Hepatocyte (in vitro differentiated cells): ENCODE measurements around the gene AHCYL2. TPM values are rescaled to one million over a fixed set of nuclear protein-coding genes. Genes with fewer than 3 reads are reported as not detected.
A peak's percentile ranks its signal among the peaks of the same experiment; 100 is the strongest.

Experiments
- DNase-seq: peaks from one replicate; pipeline ENCODE4 v3.0.0-alpha.2; 2016; ENCODE audit warnings: low spot score
- H2AFZ ChIP-seq: fragments of 200-600 bp; sonication (generic); 2 replicates; pipeline ENCODE4 v1.6.0; 2016; ENCODE audit warnings: antibody characterized with exemption, mild to moderate bottlenecking
- H3K27ac ChIP-seq: fragments of 200-600 bp; sonication (generic); 2 replicates; pipeline ENCODE4 v1.5.1; 2016; ENCODE audit warnings: mild to moderate bottlenecking
- H3K27me3 ChIP-seq: fragments of 200-600 bp; sonication (generic); 2 replicates; pipeline ENCODE4 v1.6.1; 2016
- H3K36me3 ChIP-seq: fragments of 200-600 bp; sonication (generic); replicated peaks from 2 replicates; pipeline ENCODE4 v1.5.1; 2016; ENCODE audit warnings: low read depth; ENCODE audit not compliant: insufficient read depth
- H3K4me1 ChIP-seq: fragments of 200-600 bp; sonication (generic); 2 replicates; pipeline ENCODE4 v1.5.1; 2016; ENCODE audit warnings: mild to moderate bottlenecking, moderate library complexity; ENCODE audit not compliant: insufficient read depth
- H3K4me2 ChIP-seq: fragments of 200-600 bp; sonication (generic); 2 replicates; pipeline ENCODE4 v1.6.0; 2016
- H3K4me3 ChIP-seq: fragments of 200-600 bp; sonication (generic); 2 replicates; pipeline ENCODE4 v1.5.1; 2016; ENCODE audit warnings: mild to moderate bottlenecking
- H3K79me2 ChIP-seq: fragments of 200-600 bp; sonication (generic); 2 replicates; pipeline ENCODE4 v1.6.0; 2017; ENCODE audit warnings: mild to moderate bottlenecking
- H3K9me2 ChIP-seq: fragments of 200-600 bp; sonication (generic); replicated peaks from 2 replicates; pipeline ENCODE4 v1.6.0; 2017; ENCODE audit warnings: mild to moderate bottlenecking; ENCODE audit not compliant: insufficient read depth
- H3K9me3 ChIP-seq: fragments of 200-600 bp; sonication (generic); 2 replicates; pipeline ENCODE4 v1.5.1; 2016; ENCODE audit warnings: low read depth, mild to moderate bottlenecking
- H4K20me1 ChIP-seq: fragments of 200-600 bp; sonication (generic); 2 replicates; pipeline ENCODE4 v1.6.0; 2016; ENCODE audit warnings: mild to moderate bottlenecking; ENCODE audit not compliant: insufficient read depth, poor library complexity, severe bottlenecking
- CTCF ChIP-seq: fragments of 200-600 bp; sonication (generic); IDR thresholded peaks from 2 replicates; pipeline ENCODE4 v1.5.1; 2016; ENCODE audit warnings: antibody characterized with exemption, mild to moderate bottlenecking; ENCODE audit not compliant: poor library complexity
- EZH2 ChIP-seq: fragments of 200-600 bp; sonication (generic); IDR thresholded peaks from 2 replicates; pipeline ENCODE4 v1.6.1; 2016; ENCODE audit warnings: antibody characterized with exemption, mild to moderate bottlenecking, borderline replicate concordance
- EZH2phosphoT487 ChIP-seq: fragments of 200-600 bp; sonication (generic); IDR thresholded peaks from one replicate; pipeline ENCODE4 v1.6.1; 2018; ENCODE audit warnings: antibody characterized with exemption, mild to moderate bottlenecking, low read depth, moderate library complexity; ENCODE audit not compliant: unreplicated experiment, severe bottlenecking
- WGBS: methylation state at CpG from one replicate; pipeline ENCODE4 v1.1.6; 2016; ENCODE audit warnings: low lambda C conversion rate; ENCODE audit errors: missing lambda C conversion rate; 5-methylcytosine and 5-hydroxymethylcytosine counted together
- polyA plus RNA-seq: library from polyadenylated mRNA; unstranded; fragments of >200 nt; fragmentation: Nextera tagmentation; extraction: Ambion mirVana; gene quantifications from 2 replicates; pipeline ENCODE4 v1.2.1, GENCODE V29; 2016
- total RNA-seq: library from RNA; depleted of rRNA; stranded (reverse); fragments of >200 nt; gene quantifications from 2 replicates; pipeline ENCODE4 v1.2.3, GENCODE V29; 2014

The AHCYL2 gene
- total and polyA plus RNA-seq, 2 experiments from 2014 or later, result 13.7 to 20.0 TPM

- Histone ChIP-seq H3K9me2 (no peaks in the 10 kb centered on the region), H3K27ac (no peak overlapping the region), H3K4me2 (no peak overlapping the region), H2AFZ (no peak overlapping the region), H3K27me3 (no peaks in the 10 kb centered on the region), H3K79me2 (no peaks in the 10 kb centered on the region), H4K20me1 (no peaks in the 10 kb centered on the region), H3K36me3 (no peaks in the 10 kb centered on the region), H3K4me1 (no peaks in the 10 kb centered on the region), H3K9me3 (no peaks in the 10 kb centered on the region), H3K4me3 (no peak overlapping the region)
- 79% methylated on average over 3 of the region's 3 CpGs for WGBS
- DNase-seq, result no peak
- no peak for TF ChIP-seq EZH2
Observed at GRCh38 chr7:129466796-129467195, 242.0 kb downstream of the AHCYL2 start.

- H3K4me1 ChIP-seq, result no peaks in the 10 kb centered on the region
- no peaks in the 10 kb centered on the region for H3K9me2 ChIP-seq
- no peaks in the 10 kb centered on the region for H3K79me2 ChIP-seq
- WGBS, result 88% methylated on average over 1 of the region's 1 CpG
- peak; percentile 11 for DNase-seq
- H3K27ac ChIP-seq, result no peak overlapping the region
- no peaks in the 10 kb centered on the region for H3K27me3 ChIP-seq
- H3K4me2 ChIP-seq, result no peak overlapping the region
- no peaks in the 10 kb centered on the region for H3K9me3 ChIP-seq
- H3K4me3 ChIP-seq, result no peak overlapping the region
- no peaks in the 10 kb centered on the region for H4K20me1 ChIP-seq
- no peaks in the 10 kb centered on the region for H3K36me3 ChIP-seq
- TF ChIP-seq CTCF (no peak), EZH2phosphoT487 (no peak), EZH2 (no peak)
- no peak overlapping the region for H2AFZ ChIP-seq
Observed at GRCh38 chr7:129468087-129468486, 243.3 kb downstream of the AHCYL2 start.

GRCh38 chr7:129468547-129468946 is 243.7 kb downstream of the AHCYL2 start:
- no peaks in the 10 kb centered on the region for H3K36me3 ChIP-seq
- H3K27me3 ChIP-seq, result no peaks in the 10 kb centered on the region
- H3K4me1 ChIP-seq, result no peaks in the 10 kb centered on the region
- H2AFZ ChIP-seq, result no peak overlapping the region
- H3K9me3 ChIP-seq, result no peaks in the 10 kb centered on the region
- no peaks in the 10 kb centered on the region for H4K20me1 ChIP-seq
- DNase-seq, result no peak
- H3K79me2 ChIP-seq, result no peaks in the 10 kb centered on the region
- H3K4me3 ChIP-seq, result no peak overlapping the region
- H3K4me2 ChIP-seq, result no peak overlapping the region
- H3K9me2 ChIP-seq, result no peaks in the 10 kb centered on the region
- H3K27ac ChIP-seq, result no peak overlapping the region
- TF ChIP-seq EZH2phosphoT487 (no peak), EZH2 (no peak), CTCF (no peak)
- 81% methylated on average over 4 of the region's 4 CpGs for WGBS

GRCh38 chr7:129469930-129470329 is 245.1 kb downstream of the AHCYL2 start:
- Histone ChIP-seq H3K79me2 (no peaks in the 10 kb centered on the region), H3K36me3 (no peaks in the 10 kb centered on the region), H2AFZ (no peak overlapping the region), H4K20me1 (no peaks in the 10 kb centered on the region), H3K27me3 (no peaks in the 10 kb centered on the region), H3K4me1 (no peaks in the 10 kb centered on the region), H3K4me3 (no peak overlapping the region), H3K9me3 (no peaks in the 10 kb centered on the region), H3K27ac (no peak overlapping the region), H3K4me2 (no peak overlapping the region), H3K9me2 (no peaks in the 10 kb centered on the region)
- DNase-seq, result no peak
- TF ChIP-seq EZH2 (no peak), CTCF (no peak), EZH2phosphoT487 (no peak)
